HepG2 (cell line): ENCODE results near the gene ALB. TPM values are rescaled to one million over a fixed set of nuclear protein-coding genes. Genes with fewer than 3 reads are reported as not detected.

Source experiments
- CENPT ChIP-seq: sonication (generic); formaldehyde crosslinking; IDR thresholded peaks from 2 replicates; pipeline ENCODE4 v1.8.0; 2022; ENCODE audit warnings: low read depth, mild to moderate bottlenecking, moderate library complexity, missing genetic modification reagents
- KAT8 ChIP-seq: IDR thresholded peaks from 2 replicates; pipeline ENCODE4 v1.6.1; 2016; ENCODE audit warnings: missing genetic modification reagents, missing compliant biosample characterization
- MZF1 ChIP-seq: sonication (generic); formaldehyde crosslinking; IDR thresholded peaks from 2 replicates; pipeline ENCODE4 v1.8.1; 2023; ENCODE audit warnings: mild to moderate bottlenecking, missing genetic modification reagents, borderline replicate concordance
- NFKB2 ChIP-seq: sonication (generic); formaldehyde crosslinking; IDR thresholded peaks from 2 replicates; pipeline ENCODE4 v1.4.0; 2020; ENCODE audit warnings: missing genetic modification reagents, borderline replicate concordance
- PAWR ChIP-seq: sonication (generic); formaldehyde crosslinking; IDR thresholded peaks from 2 replicates; pipeline ENCODE4 v1.4.0; 2020; ENCODE audit warnings: missing genetic modification reagents, mild to moderate bottlenecking, borderline replicate concordance
- SMYD3 ChIP-seq: sonication (generic); formaldehyde crosslinking; IDR thresholded peaks from 2 replicates; pipeline ENCODE4 v1.8.1; 2023; ENCODE audit warnings: mild to moderate bottlenecking, missing genetic modification reagents
- SP5 ChIP-seq: IDR thresholded peaks from 2 replicates; pipeline ENCODE4 v1.6.1; 2016; ENCODE audit warnings: low read depth, borderline replicate concordance
- TBX3 ChIP-seq: fragments of 450-650 bp; IDR thresholded peaks from 2 replicates; pipeline ENCODE4 v1.6.1; 2017; ENCODE audit warnings: antibody characterized with exemption, mild to moderate bottlenecking, inconsistent platforms, borderline replicate concordance
- ZFP36L1 ChIP-seq: sonication (generic); formaldehyde crosslinking; IDR thresholded peaks from 2 replicates; pipeline ENCODE4 v1.8.0; 2022; ENCODE audit warnings: mild to moderate bottlenecking, missing genetic modification reagents, moderate library complexity
- ZNF3 ChIP-seq: IDR thresholded peaks from 2 replicates; pipeline ENCODE4 v1.7.0; 2017; ENCODE audit warnings: inconsistent platforms
- ZNF510 ChIP-seq: sonication (generic); formaldehyde crosslinking; IDR thresholded peaks from 2 replicates; pipeline ENCODE4 v1.4.0; 2020; ENCODE audit warnings: low read depth, mild to moderate bottlenecking, missing genetic modification reagents
- ZNF558 ChIP-seq: sonication (generic); formaldehyde crosslinking; IDR thresholded peaks from 2 replicates; pipeline ENCODE4 v1.9.0; 2022; ENCODE audit warnings: mild to moderate bottlenecking, missing genetic modification reagents, borderline replicate concordance
- polyA plus RNA-seq, 8 experiments: library from polyadenylated mRNA; depleted of rRNA in 3 of 8; stranded (reverse) in 7 of 8; unstranded in 1 of 8; fragments of >200 nt; fragmentation: Illumina TruSeq in 4 of 8; extraction: Trizol in 4 of 8; gene quantifications; 2 replicates each; pipeline versions ENCODE4 v1.2.1 to v1.2.3, GENCODE V29; 2011 to 2016; ENCODE audit warnings: low read depth in 4 of 8, missing spikeins in 1 of 8, mixed read lengths in 1 of 8; ENCODE audit not compliant: insufficient read depth in 1 of 8
- total RNA-seq, 5 experiments: library from RNA; depleted of rRNA; stranded (reverse); fragments of >200 nt; fragmentation: Illumina TruSeq; extraction: Trizol; gene quantifications; 2 replicates each; pipeline ENCODE4 v1.2.3, GENCODE V29; 2016; ENCODE audit warnings: low read depth in 1 of 5
- TF ChIP-seq, protein P1 (sequence below): sonication (generic); formaldehyde crosslinking; conservative IDR thresholded peaks from 2 replicates; pipeline ENCODE4 v1.4.0; 2020; ENCODE audit warnings: missing genetic modification reagents
- TF ChIP-seq, protein P2 (sequence below): sonication (generic); formaldehyde crosslinking; IDR thresholded peaks from 2 replicates; pipeline ENCODE4 v1.4.0; 2020; ENCODE audit warnings: mild to moderate bottlenecking, low read depth, missing genetic modification reagents
- TF ChIP-seq, protein P3 (sequence below): IDR thresholded peaks from 2 replicates; pipeline ENCODE4 v1.6.1; 2016; ENCODE audit warnings: low read depth
- TF ChIP-seq, protein P4 (sequence below): fragments of 450-650 bp; IDR thresholded peaks from 2 replicates; pipeline ENCODE4 v1.6.1; 2016
- TF ChIP-seq, protein P5 (sequence below): sonication (generic); formaldehyde crosslinking; IDR thresholded peaks from 2 replicates; pipeline ENCODE4 v1.5.1; 2020; ENCODE audit warnings: missing genetic modification reagents, mild to moderate bottlenecking, borderline replicate concordance

The ALB gene
- total and polyA plus RNA-seq, 2 of the 13 experiments (the other 11 are each of a cell fraction or from before 2014, with no cell fraction given) = 22,259 to 22,625 TPM

DNA sequence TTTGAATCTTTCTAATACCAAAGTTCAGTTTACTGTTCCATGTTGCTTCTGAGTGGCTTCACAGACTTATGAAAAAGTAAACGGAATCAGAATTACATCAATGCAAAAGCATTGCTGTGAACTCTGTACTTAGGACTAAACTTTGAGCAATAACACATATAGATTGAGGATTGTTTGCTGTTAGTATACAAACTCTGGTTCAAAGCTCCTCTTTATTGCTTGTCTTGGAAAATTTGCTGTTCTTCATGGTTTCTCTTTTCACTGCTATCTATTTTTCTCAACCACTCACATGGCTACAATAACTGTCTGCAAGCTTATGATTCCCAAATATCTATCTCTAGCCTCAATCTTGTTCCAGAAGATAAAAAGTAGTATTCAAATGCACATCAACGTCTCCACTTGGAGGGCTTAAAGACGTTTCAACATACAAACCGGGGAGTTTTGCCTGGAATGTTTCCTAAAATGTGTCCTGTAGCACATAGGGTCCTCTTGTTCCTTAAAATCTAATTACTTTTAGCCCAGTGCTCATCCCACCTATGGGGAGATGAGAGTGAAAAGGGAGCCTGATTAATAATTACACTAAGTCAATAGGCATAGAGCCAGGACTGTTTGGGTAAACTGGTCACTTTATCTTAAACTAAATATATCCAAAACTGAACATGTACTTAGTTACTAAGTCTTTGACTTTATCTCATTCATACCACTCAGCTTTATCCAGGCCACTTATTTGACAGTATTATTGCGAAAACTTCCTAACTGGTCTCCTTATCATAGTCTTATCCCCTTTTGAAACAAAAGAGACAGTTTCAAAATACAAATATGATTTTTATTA is 28.3 kb downstream of the ALB start (continued):
- no peak for TF ChIP-seq PAWR
- no peak for TF ChIP-seq MZF1 (CRISPR knock-in tag)
- TF ChIP-seq SMYD3 (CRISPR knock-in tag) = no peak
- peak; percentile 39; the same call in 1 of the 2 replicates for TF ChIP-seq KAT8 (CRISPR knock-in tag)
- TF ChIP-seq, protein P1, sequence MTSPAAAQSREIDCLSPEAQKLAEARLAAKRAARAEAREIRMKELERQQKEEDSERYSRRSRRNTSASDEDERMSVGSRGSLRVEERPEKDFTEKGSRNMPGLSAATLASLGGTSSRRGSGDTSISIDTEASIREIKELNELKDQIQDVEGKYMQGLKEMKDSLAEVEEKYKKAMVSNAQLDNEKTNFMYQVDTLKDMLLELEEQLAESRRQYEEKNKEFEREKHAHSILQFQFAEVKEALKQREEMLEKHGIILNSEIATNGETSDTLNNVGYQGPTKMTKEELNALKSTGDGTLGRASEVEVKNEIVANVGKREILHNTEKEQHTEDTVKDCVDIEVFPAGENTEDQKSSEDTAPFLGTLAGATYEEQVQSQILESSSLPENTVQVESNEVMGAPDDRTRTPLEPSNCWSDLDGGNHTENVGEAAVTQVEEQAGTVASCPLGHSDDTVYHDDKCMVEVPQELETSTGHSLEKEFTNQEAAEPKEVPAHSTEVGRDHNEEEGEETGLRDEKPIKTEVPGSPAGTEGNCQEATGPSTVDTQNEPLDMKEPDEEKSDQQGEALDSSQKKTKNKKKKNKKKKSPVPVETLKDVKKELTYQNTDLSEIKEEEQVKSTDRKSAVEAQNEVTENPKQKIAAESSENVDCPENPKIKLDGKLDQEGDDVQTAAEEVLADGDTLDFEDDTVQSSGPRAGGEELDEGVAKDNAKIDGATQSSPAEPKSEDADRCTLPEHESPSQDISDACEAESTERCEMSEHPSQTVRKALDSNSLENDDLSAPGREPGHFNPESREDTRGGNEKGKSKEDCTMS (CRISPR knock-in tag) = no peak
- no peak for TF ChIP-seq NFKB2 (CRISPR knock-in tag)
- TF ChIP-seq, protein P2, sequence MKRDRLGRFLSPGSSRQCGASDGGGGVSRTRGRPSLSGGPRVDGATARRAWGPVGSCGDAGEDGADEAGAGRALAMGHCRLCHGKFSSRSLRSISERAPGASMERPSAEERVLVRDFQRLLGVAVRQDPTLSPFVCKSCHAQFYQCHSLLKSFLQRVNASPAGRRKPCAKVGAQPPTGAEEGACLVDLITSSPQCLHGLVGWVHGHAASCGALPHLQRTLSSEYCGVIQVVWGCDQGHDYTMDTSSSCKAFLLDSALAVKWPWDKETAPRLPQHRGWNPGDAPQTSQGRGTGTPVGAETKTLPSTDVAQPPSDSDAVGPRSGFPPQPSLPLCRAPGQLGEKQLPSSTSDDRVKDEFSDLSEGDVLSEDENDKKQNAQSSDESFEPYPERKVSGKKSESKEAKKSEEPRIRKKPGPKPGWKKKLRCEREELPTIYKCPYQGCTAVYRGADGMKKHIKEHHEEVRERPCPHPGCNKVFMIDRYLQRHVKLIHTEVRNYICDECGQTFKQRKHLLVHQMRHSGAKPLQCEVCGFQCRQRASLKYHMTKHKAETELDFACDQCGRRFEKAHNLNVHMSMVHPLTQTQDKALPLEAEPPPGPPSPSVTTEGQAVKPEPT (CRISPR knock-in tag) = no peak
- TF ChIP-seq ZNF558 (CRISPR knock-in tag) = no peak
- TF ChIP-seq, protein P3, sequence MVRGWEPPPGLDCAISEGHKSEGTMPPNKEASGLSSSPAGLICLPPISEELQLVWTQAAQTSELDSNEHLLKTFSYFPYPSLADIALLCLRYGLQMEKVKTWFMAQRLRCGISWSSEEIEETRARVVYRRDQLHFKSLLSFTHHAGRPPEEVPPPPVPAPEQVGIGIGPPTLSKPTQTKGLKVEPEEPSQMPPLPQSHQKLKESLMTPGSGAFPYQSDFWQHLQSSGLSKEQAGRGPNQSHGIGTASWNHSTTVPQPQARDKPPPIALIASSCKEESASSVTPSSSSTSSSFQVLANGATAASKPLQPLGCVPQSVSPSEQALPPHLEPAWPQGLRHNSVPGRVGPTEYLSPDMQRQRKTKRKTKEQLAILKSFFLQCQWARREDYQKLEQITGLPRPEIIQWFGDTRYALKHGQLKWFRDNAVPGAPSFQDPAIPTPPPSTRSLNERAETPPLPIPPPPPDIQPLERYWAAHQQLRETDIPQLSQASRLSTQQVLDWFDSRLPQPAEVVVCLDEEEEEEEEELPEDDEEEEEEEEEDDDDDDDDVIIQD (CRISPR knock-in tag) = peak; percentile 79; the same call in 1 of the 2 replicates
- TF ChIP-seq ZNF510 = no peak
- 0 out of 2 replicates have a peak, but pooled peaks have one; percentile 13 for TF ChIP-seq SP5 (CRISPR knock-in tag)
- TF ChIP-seq, protein P4, sequence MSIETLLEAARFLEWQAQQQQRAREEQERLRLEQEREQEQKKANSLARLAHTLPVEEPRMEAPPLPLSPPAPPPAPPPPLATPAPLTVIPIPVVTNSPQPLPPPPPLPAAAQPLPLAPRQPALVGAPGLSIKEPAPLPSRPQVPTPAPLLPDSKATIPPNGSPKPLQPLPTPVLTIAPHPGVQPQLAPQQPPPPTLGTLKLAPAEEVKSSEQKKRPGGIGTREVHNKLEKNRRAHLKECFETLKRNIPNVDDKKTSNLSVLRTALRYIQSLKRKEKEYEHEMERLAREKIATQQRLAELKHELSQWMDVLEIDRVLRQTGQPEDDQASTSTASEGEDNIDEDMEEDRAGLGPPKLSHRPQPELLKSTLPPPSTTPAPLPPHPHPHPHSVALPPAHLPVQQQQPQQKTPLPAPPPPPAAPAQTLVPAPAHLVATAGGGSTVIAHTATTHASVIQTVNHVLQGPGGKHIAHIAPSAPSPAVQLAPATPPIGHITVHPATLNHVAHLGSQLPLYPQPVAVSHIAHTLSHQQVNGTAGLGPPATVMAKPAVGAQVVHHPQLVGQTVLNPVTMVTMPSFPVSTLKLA = no peak
- TF ChIP-seq CENPT (CRISPR knock-in tag) = no peak
- TF ChIP-seq TBX3 = peak; percentile 84
- TF ChIP-seq, protein P5, sequence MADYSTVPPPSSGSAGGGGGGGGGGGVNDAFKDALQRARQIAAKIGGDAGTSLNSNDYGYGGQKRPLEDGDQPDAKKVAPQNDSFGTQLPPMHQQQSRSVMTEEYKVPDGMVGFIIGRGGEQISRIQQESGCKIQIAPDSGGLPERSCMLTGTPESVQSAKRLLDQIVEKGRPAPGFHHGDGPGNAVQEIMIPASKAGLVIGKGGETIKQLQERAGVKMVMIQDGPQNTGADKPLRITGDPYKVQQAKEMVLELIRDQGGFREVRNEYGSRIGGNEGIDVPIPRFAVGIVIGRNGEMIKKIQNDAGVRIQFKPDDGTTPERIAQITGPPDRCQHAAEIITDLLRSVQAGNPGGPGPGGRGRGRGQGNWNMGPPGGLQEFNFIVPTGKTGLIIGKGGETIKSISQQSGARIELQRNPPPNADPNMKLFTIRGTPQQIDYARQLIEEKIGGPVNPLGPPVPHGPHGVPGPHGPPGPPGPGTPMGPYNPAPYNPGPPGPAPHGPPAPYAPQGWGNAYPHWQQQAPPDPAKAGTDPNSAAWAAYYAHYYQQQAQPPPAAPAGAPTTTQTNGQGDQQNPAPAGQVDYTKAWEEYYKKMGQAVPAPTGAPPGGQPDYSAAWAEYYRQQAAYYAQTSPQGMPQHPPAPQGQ (CRISPR knock-in tag) = no peak
- TF ChIP-seq ZNF3 (CRISPR knock-in tag) = peak; percentile 51; the same call in 1 of the 2 replicates
- no peak for TF ChIP-seq ZFP36L1 (CRISPR knock-in tag)
